IPS DF 19.7 (cell line): ENCODE data around the gene TSNAXIP1.

Experiments
- DNase-seq: peaks from one replicate; pipeline ENCODE4 v3.0.0-alpha.2; 2013; ENCODE audit warnings: low read depth, low spot score

TSNAXIP1 gene, protein sequence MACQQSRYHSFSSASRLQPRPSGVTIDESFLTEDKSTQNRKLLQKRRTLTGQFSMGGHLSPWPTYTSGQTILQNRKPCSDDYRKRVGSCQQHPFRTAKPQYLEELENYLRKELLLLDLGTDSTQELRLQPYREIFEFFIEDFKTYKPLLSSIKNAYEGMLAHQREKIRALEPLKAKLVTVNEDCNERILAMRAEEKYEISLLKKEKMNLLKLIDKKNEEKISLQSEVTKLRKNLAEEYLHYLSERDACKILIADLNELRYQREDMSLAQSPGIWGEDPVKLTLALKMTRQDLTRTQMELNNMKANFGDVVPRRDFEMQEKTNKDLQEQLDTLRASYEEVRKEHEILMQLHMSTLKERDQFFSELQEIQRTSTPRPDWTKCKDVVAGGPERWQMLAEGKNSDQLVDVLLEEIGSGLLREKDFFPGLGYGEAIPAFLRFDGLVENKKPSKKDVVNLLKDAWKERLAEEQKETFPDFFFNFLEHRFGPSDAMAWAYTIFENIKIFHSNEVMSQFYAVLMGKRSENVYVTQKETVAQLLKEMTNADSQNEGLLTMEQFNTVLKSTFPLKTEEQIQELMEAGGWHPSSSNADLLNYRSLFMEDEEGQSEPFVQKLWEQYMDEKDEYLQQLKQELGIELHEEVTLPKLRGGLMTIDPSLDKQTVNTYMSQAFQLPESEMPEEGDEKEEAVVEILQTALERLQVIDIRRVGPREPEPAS

DNA sequence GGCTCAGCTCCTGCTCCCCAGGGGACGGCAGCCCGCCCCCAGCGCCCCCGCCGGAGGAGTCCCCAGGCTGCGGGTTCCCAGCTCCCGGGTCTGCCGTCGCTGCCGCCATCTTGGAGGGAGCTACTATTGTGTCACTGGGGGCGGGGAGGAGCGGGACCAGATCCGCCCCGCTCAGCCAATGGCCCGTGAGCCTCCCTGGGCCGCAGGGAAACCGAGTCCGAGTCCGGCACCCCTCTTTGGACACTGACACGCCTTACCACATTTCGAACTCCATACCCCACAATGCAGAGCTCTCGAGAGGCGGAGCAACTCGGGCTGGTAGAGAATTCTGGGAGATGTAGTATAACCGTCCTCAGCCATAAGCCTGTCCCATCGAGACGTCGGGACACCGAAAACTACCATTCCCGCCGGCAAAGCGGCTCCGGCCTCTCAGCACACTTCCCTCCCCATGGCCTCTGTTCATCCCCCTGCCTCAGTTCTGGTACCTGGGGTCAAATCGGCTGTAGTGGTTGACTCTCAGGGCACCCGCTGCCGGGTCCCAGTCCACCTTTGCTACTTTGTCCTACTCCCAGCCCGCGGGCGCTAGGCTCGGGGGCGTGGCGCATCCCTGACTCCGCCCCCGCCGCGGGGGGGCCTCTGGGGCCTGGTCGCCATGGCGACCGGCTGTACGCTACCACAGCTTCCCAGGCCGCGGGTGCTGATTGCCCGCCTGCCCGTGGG lies at the start of gene TSNAXIP1, which contains the start of gene RANBP10:
TSS of gene TSNAXIP1 (plus strand) at position 462 of the 720 bp plus-strand sequence. CDS start 261 bp downstream, outside the sequence.
TSS of gene RANBP10 (minus strand) at position 133 of the 720 bp plus-strand sequence. CDS start at position 109, 24 bp downstream.
- peak; percentile 99 for DNase-seq

DNA sequence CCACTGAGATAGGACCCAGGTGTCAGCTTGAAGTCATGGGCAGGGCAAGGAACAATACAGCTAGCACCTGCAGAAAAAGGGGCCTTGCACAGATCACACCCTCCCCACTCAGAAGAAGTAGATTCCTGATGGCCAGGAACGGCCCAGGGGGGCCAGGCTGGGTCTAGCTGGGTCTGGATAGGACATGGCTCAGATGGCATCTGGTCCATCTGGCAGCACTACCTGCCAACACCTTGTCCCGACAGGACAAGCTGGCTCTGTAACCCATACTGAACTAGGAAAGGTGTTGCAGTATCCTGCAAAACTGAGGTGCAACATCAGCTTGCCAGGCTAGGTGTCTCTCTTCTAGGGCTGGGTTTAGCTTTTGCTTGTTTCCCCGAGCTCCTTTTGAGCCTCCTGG lies 48.7 kb upstream of the TSNAXIP1 start:
- no peak for DNase-seq

DNA sequence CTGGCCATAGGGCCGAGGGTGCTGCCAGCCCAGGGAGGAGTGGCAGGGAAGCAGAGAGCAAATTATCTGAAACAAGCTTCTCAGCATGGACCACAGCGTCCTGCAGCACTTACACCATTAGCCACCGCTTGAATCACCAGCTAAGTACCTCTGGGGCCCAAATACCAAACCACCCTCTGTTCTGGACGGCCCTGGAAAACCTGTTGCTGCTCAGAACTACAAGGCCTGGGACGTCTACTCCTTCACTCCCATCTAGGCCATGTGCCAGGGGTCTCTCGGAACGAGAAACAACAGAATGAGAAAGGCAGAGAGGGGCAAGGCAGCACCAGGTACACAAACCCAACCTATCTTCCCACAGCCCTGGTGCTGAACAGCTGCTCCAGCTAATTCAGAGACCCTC lies 47.7 kb upstream of the TSNAXIP1 start:
- no peak for DNase-seq

DNA sequence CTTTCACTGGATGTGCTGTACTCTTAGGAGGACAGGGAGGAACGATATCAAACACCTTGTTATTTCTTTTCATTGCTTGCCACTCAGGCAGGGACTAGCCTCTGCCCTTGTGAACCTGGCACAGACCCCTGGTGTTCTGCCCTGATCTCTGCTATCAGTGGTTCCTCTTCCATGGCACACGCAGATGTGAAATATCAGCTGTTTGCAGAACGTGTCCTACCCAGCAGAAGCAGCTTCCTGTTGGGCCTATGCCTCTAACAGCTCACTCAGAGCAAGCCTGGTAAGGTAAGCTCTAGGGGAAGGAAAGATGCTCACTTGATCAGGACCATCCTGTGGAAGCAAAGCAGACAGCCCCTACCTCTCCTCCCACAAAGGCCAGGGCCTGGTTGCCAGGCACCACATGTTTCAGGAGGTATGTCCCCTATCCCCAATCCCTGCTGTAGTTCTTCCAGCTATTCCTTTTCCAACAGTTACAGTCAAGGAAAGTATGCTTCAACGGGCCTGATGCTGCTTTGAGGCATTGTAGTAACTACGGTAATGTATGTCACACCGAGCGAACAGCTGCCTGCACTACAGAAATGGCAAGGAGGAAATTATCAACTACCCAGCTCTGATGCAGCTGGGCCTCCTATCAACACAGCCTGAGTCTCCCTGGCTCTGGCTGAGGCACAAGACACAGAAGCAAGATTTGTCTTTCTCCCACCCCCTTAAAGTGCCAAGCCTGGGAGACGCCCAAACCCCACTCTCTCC lies 46.3 kb upstream of the TSNAXIP1 start:
- DNase-seq = no peak

DNA sequence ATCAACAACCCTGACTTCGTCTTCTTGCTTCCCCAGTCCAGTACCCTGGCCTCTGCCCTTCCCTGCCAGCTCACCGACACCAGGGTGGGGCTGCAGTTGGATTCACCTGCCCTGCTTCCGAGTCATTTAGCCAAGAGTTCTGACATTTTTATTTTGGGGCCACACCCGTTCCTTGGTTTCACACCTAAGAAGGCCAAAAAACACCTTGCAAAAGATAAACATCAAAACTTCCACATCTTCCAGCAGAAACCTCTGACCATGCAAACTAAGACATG lies 45.8 kb upstream of the TSNAXIP1 start:
- no peak for DNase-seq

DNA sequence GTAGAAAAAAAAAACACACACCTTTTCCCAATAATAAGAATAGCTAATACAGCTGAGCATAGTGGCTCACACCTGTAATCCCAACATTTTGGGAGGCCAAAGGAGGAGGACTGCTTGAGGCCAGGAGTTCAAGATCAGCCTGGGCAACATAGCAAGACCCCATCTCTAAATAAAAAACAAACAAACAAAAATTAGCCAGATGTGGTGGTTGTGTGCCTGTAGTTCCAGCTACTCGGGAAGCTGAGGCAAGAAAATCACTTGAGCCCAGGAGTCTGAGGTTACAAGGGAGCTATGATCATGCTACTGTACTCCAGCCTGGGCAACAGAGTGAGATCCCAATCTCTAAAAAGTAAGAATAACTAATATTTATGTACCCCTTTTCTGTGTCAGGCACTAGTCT lies 44.8 kb upstream of the TSNAXIP1 start:
- DNase-seq = no peak

DNA sequence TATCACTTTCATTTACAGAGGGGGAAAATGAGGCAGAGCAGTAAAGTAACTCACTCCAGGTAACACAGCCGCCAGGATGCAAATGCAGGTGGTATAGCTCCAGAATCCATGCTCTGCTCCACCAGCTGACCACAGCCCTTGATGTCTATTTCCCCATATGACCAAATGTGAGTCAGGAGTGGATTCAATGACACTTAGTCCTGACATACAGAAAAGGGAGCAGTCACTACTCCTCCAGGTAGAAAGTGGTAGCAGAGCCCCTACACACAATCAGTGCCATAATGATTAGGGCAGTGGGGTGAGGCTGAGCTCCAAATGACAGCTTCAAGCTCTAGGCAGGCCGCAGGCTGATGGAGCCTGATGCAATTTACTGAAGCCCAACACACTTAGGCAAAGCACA lies 44.3 kb upstream of the TSNAXIP1 start:
- no peak for DNase-seq

DNA sequence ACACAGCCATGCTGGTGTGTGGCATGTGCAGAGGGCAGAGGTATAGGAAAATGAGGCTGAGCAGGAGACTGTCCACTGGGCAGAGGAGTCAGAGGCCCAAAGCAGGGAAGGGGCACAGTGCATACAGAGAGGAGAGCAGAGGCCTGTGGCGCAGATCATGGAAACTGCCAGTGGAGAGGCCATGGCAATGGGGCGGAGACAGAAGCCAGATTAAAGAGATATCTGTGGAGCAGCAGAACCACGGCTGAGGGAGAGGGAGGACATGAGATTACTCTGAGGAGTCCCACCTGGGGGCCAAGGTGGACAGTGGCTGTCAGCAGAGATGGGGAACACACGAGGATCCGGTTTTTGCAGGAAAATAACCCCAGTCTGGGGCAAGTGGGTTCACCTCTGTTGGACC lies 43.6 kb upstream of the TSNAXIP1 start:
- DNase-seq = no peak

DNA sequence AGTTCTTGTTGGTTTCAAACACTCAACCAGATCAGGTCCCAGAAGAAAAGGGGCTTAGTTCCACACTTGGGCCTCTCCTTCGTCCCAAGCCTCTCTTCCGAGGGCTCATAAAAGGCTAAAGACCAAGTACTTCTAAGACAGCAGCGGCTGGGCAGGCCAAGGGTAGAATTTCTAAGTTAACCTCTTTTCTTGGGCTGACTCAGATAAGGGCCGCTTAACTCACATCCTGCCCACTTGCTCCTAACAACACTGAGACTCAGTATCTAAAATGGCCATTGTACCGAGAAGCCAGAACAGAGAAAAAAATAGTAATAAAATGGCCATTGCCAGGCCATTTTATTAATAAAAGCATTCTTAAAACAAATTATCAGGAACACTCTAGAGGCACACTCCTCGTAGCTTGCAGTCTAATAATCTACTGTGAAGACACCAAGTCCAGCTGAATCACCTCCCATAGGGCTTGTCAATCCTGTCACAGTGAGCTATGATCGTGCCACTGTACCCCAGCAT lies 42.5 kb upstream of the TSNAXIP1 start:
- DNase-seq = no peak

DNA sequence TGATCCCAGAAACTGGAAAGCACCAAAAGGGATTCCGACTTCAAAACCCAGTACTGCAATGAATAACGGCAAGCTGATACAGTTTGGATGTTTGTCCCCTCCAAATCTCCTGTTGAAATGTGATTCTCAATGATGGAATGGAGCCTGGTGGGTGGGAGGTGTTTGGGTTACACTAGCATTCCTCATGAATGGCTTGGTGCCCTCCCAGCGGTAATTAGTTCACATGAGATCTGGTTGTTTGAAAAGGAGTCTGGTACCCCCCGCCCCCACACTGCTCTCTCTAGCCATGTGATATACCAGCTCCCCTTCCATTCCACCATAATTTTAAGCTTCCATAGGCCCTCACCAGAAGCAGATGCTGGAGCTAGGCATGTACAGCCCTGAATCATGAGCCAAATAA lies 40.4 kb upstream of the TSNAXIP1 start:
- DNase-seq = no peak

DNA sequence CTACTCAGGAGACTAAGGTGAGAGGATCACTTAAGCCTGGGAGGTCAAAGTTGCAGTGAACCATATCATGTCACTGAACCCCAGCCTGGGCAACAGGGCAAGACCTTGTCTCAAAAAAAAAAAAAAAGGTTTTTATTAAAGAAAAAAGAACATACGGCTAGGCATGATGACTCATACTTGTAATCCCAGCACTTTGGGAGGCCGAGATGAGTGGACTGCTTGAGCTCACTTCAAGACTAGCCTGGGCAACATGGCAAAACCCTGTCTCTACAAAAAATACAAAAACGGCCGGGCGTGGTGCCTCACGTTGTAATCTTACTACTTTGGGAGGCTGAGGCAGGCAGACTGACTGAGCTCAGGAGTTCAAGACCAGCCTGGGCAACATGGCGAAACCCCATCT lies 38.7 kb upstream of the TSNAXIP1 start:
- DNase-seq = no peak

DNA sequence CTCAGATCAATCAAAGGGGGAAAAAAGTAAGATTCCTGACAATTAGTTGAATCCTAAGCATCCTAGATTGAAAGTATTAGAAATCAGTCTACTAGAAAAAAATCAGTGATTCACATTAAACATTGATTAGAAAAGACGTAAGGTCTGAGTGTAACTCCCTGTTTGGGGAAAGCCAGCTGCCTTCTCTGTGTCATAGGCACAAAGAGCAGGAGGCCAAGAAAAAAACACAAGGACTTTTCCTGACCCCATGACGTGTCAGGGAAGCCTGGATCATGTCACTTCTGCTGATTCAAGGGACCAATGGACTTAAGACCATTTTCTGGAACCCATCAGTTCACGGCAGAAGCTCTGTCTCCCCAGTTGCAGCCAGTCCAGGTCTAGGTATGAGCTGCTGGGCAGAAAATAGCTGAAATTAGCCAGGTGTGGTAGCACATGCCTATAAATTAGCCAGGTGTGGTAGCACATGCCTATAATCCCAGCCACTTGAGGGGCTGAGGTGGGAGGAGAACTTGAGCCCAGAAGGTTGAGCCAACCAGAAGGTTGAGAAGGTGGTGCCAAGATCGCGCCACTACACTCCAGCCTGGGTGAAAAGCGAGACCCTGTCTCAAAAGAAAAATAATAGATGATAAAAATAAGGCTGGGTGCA lies 36.2 kb upstream of the TSNAXIP1 start:
- DNase-seq = no peak

DNA sequence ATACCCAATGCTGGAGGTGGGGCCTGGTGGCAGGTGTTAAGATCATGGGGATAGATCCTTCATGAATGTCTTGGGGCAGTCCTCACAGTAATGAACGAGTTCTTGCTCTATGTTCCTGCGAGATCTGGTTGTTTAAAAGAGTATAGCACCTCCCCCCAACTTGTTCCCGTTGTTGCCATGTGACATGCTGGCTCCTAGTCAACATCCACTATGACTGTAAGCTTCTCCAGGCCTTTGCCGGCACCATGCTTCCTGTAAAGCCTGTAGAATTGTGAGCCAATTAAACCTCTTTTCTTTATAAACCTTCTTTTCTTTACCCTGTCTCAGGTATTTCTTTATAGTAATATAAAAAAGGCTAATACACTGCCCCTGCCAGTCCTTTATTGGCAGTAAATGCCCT lies 33.6 kb upstream of the TSNAXIP1 start:
- no peak for DNase-seq

DNA sequence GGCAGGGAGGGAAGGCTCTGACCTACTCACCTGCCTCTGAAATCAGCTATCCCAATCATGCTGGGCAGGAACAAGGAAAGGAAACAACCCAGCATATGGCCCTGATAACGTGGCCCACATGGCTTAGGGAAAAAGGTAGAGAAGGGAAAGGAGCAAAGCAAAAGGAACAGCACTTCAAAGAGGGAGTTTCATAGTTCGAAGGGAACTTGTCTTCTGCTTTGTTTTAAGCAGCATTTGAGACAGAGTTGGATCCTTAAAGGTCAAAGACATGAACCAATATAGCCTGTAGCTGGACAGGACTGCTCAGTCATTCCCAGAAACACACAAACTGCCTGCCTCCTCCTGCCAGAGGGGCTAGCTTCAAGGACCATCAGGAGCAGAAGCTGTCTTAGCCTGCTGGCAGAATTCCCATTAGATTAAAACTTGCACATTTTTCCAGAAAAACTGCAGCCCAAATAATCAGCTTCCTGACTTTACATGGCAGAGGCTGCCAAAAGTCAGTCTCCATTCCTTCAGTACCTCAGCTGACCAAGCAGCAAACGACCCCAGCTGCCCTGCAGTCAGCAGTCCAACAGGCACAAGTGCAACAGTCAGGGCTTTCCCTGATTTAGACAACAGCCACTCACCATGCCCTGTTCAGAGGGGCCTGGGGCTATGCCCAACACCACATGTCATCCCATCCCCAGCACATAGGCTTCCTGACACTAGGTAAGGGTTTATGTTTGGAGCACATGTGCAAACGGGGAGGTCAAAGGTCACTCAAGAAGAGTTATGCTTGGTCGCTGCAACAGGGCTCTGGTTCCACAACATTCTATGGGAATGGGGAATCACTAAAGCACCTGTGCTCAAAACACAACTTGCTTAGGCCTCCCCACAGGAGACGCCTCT lies 32.9 kb upstream of the TSNAXIP1 start:
- no peak for DNase-seq

DNA sequence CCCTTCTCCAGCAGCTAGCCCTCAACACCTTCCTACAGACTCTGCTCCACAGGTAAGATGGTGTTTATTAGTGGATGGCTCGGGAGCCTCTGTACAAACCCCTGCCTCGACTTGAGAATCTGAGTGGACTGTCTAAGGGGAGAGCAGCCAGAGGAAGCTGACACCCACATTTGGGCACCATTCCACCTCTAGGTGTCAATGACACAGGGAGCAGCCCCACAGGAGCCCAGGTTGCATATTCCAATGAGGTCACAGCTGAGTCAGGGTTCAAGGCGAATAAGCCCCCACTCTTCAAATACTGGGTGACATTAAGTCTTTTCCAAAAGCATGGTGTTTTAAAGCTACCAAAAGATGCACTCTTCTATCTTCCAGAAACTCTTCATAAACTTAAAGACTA lies 32.2 kb upstream of the TSNAXIP1 start:
- DNase-seq = no peak

DNA sequence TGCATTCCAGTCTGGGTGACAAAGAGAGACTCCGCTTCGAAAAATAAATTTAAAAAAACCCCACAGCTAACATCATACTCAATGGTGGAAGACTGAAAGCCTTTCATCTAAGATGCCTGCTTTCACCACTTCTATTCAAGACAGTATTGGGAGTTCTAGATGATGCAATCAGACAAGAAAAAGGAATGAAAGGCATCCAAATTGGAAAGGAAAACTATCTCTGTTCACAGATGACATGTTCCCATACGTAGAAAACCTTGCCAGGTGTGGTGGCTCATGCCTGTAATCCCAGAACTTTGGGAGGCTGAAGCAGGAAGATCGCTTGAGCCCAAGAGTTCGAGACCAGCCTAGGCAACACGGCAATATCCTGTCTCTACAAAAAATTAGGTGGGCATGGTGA lies 31.4 kb upstream of the TSNAXIP1 start:
- DNase-seq = no peak

DNA sequence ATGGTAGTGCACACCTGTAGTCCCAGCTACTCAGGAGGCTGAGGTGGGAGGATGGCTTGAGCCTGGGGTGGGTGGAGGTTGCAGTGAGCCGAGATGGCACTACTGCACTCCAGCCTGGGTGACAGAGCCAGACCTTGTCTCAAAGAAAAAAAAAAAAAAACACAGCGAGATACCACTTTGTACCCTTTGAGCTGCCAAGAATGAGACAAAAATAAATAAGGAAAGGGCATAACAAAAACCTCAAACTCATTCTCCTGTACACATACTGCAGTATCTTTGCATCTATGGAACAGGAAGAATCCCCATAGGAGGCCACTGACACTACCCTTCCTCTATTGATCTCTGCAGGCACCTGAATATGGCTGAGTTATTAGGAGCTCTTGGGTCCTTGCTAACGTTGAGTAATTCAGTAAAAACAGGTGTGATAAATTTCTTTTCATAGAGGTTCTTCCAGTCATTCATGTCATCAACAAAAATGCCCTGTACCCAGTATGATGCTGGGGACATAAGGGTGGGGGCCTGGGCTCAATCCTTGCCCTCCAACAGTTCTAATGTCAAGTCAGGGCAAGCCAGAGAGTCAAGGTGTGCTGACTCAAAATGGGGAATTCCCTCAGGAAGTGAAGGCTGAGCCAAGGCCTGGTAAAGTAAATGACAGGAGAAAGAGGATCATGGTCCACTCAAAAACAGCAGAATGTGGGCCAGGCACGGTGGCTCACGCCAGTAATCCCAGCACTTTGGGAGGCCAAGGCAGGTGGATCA lies 27.3 kb upstream of the TSNAXIP1 start:
- DNase-seq = no peak

DNA sequence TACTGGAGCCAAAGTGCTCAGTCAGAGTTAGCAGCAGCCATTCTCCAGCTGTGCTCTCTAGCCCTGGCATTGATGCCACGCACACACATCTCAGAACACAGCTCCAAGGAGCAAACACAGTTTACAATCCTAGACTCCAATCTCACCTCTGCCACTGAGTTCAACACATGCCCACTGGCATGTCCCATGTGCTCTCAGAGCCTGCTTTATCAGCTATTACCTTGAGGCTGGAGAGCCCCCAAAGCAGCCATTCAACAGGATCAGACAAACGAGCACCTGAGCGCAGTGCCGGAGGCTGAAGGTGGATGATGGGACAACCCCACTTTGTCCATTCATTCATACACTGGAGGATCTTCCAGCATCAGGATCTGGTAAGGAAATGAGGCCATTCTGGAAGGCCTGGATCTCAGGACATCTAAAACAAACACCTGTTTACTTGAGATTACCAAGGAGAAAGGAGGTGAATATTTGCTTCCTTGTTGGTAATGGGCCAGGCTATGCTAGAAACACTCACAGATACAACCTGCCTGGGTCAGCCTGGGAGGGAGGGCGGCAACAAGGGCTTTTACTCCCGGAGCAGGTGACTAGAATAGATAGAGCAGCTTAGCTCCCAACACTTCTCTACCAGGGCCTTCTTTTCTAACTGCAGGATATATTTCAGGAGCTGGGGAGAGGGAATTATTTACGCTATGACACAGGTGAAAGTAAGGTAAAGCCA lies 25.7 kb upstream of the TSNAXIP1 start:
- no peak for DNase-seq

DNA sequence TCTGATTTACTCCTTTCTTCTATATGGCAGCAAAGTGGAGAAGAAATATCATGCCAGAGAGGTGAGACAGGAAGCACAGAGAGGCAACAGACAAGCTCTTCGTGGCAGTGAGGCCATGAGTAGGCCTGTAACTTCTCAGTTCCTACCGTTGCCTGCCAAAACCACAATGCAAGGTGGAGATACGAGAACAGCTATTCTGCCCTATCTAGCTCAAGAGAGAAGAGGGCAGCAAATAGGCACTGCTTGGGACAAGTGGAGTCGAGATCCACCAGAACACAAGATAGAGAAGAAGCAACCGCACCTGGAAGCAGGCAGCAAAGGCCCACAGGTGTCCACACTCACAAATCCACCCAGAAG lies 25.1 kb upstream of the TSNAXIP1 start:
- no peak for DNase-seq
